SK-N-SH (cell line): ENCODE data around the gene CHERP.

Source experiments
- CTCF ChIP-seq: fragments of 200-600 bp; sonication (generic); IDR thresholded peaks from 2 replicates; pipeline ENCODE4 v1.6.1; 2017; ENCODE audit warnings: antibody characterized with exemption, mild to moderate bottlenecking, moderate library complexity
- EP300 ChIP-seq, 2 experiments: IDR thresholded peaks; 2 replicates each; pipeline versions ENCODE4 v1.4.0 to v1.6.1; 2012; ENCODE audit warnings: borderline replicate concordance in 1 of 2, low read depth in 1 of 2, low read length in 1 of 2
- EZH2phosphoT487 ChIP-seq: fragments of 200-600 bp; sonication (generic); IDR thresholded peaks from 2 replicates; pipeline ENCODE4 v1.6.1; 2017; ENCODE audit warnings: low read depth, mixed run types, mild to moderate bottlenecking, antibody characterized with exemption, moderate library complexity, borderline replicate concordance
- FOXM1 ChIP-seq: IDR thresholded peaks from 2 replicates; pipeline ENCODE4 v1.4.0; 2012; ENCODE audit warnings: low read depth, mild to moderate bottlenecking
- GABPA ChIP-seq: IDR thresholded peaks from 2 replicates; pipeline ENCODE4 v1.4.0; 2012; ENCODE audit warnings: low read depth, mild to moderate bottlenecking
- IRF3 ChIP-seq: fragments of 150-350 bp; IDR thresholded peaks from 2 replicates; pipeline ENCODE4 v1.6.1; 2016; ENCODE audit warnings: mild to moderate bottlenecking, low read depth, low read length
- RAD21 ChIP-seq: IDR thresholded peaks from 2 replicates; pipeline ENCODE4 v1.6.1; 2012; ENCODE audit warnings: mild to moderate bottlenecking, low read length
- REST ChIP-seq: IDR thresholded peaks from 2 replicates; pipeline ENCODE4 v1.6.1; 2012; ENCODE audit warnings: mild to moderate bottlenecking, low read depth, low read length, moderate library complexity
- SIN3A ChIP-seq: IDR thresholded peaks from 2 replicates; pipeline ENCODE4 v1.6.1; 2012; ENCODE audit warnings: low read depth, mild to moderate bottlenecking, low read length, moderate library complexity, borderline replicate concordance
- SMC3 ChIP-seq: IDR thresholded peaks from 2 replicates; pipeline ENCODE4 v1.6.1; 2012; ENCODE audit warnings: low read depth, low read length, improper control_type of control experiment
- USF1 ChIP-seq: IDR thresholded peaks from 2 replicates; pipeline ENCODE4 v1.4.0; 2012; ENCODE audit warnings: low read depth, borderline replicate concordance
- YY1 ChIP-seq: IDR thresholded peaks from 2 replicates; pipeline ENCODE4 v1.4.0; 2012; ENCODE audit warnings: low read depth, mild to moderate bottlenecking
- ZBTB33 ChIP-seq: IDR thresholded peaks from 2 replicates; pipeline ENCODE4 v1.4.0; 2012; ENCODE audit warnings: low read depth, borderline replicate concordance

GRCh38 chr19:16497837-16498236 lies 44.4 kb downstream of the CHERP start:
- TF ChIP-seq FOXM1 (no peak), CTCF (no peak), RAD21 (no peak), EZH2phosphoT487 (no peak), ZBTB33 (no peak), USF1 (no peak), SMC3 (no peak), REST (no peak), SIN3A (no peak), YY1 (no peak), IRF3 (no peak), EP300 (IDR thresholded peaks at IDR 0.05; ENCODE audit: borderline replicate concordance in 1 of 2, low read depth in 1 of 2, low read length in 1 of 2) (no peak), GABPA (no peak)
